Renal cortical epithelial cell (primary cell): Measurements from ENCODE around the gene RBM20. TPM values are rescaled to one million over a fixed set of nuclear protein-coding genes. Genes with fewer than 3 reads are reported as not detected.
"Not testable (repeated sequence)": the region's sequence is repeated elsewhere in the genome, so short reads cannot be mapped to it uniquely, and the experiment has no call there.

ENCODE experiments used
- DNase-seq: peaks from one replicate; pipeline ENCODE4 v3.0.0-alpha.2; 2011; ENCODE audit warnings: low read depth
- total RNA-seq: library from RNA; depleted of rRNA; stranded (reverse); fragments of >200 nt; gene quantifications from 2 replicates; pipeline ENCODE4 v1.2.3, GENCODE V29; 2014

RBM20 gene
- total RNA-seq, 1 donor from 2014 or later, result 0.10 TPM

DNA sequence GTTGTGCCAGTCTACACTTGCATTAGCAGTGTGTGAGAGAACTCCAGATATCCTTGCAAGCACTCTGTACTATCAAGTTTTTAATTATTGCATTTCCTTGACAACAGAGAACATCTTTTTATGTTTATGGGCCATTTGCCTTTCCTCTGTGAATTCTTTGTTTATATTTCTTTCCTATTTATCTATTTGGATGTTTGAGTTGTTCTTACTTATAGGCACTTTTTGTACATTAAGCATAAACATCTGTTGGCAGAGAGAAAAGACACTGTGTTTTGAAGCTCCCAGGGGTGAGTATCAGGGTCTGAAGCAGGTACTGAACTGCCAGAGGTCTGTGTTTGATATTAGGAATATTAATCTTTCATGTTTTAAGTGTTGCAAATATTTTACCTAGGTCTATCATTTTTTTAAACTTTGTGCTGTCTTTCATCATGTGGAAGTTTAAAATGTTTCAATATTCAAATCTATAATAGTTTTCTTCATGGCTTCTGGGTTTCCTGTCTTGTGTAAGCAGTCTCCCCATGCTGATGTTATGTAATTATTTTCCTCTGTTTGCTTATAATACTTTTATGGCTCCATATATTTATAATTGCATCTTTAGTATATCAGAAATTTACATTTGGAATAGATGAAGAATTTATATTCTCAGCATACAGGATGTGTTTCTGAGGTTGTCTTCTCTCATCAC lies 209.9 kb downstream of the RBM20 start:
- no peak for DNase-seq

DNA sequence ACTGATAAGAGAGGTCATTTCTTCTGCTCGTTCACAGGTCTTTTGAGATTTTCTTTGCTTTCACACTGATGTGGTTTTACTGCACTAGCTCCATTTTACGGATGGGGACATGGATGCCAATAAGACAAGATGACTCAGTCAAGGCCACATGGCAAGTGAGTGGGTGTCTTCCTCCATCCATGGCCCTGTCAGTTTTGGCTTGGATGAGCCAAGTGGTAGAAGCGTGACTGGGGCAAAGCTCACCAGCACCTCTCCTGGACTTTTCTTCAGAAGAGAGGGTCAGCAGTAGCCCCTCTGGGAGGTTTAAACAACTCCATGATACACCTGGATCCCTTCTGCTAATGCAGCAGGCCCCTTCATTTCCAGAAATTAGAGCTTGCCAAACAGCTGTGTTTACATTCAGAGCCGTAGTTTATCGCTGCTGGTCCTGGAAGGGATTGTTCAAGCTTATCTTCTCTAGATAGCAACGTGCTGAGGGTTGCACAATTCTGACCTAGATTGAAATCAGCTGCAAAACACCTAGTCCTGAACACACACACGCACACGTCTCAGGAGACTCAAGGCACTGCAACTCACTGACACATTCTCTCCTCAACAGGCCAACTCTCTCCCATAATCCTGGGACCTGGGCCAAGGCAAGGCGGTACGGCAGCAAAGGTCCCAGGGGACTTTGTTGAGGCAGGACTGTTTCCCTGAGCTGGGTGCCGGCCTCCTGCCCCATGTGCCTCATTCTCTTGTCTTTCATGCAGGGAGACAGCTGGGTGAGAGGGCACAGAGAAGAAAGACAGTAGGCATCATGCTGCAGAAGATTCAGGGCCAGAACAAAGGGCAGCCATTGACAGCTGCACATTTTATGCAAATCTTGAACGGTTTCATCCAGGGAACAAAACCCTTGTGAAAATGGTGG lies 213.4 kb downstream of the RBM20 start:
- no peak for DNase-seq

DNA sequence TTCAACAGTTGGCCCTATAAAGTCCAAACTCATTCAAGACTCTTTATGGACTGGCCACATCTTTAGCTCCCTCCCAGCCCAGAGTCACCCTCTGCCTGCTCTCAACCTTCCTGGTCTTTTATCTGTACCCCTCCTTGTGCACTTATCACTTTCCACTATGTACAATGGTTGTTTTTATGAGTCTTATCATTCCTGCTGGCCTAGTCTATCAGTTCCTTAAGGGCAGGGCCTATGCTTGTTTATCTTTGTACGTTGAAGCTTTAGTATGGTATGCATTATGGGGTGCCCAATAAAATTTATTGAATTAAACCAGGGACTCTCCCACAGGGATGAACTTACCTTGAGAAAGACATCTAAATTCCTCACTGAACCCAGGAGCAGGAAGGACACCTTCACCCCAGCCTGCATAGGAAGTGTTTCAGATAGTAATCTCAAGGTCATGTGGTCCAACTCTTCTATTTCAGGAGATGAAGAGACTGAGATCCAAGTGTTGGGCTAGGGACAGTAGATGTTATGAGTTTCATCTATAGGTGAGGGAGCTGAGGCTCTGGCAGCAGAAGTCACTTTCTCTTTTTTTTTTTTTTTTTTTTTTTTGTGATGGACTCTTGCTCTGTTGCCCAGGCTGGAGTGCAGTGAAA lies 214.3 kb downstream of the RBM20 start:
- DNase-seq, result no peak

DNA sequence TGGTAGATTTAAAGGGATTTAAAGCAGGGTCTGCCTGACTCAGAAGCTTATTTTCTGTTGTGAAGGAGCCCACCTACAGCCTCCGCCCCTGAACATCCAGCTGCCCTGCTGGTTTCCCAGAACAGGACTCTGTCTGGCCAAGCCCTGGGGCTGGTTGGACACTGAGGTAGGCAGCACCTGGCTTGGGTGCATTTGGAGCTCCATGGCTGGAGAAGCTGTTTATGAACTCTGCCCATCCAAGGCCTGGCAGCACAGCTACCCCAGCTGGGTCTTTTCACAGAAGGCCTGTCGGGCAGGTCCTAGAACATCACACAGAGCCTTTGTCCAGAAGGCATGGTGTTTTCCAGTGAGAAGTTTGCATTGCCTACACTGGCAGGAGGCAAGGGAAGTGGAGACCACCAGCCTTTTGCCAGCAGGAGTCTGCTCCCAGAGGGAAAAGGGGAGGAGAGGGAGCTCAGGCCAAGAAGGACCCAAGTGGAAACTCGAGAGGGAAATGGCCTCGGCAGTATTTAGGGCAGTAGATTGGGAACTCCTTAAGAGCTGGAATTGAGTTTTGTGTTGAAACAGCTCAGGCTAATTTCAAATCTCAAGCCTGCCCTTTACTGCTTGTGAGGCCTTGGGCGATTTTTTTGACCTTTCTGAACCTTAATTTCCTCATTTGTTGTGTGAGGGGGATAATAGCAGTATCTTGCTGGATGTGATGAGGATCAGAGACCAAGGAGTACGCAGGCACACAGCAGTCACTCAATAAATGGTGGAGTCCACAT lies 215.3 kb downstream of the RBM20 start:
- no peak for DNase-seq

DNA sequence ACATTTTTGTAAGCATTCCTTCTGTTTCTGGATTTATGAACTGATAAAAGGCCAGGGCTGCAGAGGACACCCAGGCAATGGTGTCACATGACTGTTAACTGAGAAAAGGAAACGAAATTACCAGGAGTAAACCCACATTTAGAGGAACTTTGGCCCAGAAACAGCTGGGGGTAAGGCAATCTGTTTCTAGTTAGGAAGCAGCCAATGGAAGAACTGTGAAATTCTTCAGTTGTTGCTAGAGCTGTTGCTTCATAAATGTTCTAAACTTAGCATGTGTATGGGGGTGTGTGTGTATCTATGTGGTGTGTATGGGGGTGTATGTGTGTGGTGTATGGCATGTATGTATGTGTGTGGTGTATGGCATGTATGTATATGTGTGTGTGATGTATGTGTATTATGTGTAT lies 215.8 kb downstream of the RBM20 start:
- DNase-seq, result peak; percentile 59

DNA sequence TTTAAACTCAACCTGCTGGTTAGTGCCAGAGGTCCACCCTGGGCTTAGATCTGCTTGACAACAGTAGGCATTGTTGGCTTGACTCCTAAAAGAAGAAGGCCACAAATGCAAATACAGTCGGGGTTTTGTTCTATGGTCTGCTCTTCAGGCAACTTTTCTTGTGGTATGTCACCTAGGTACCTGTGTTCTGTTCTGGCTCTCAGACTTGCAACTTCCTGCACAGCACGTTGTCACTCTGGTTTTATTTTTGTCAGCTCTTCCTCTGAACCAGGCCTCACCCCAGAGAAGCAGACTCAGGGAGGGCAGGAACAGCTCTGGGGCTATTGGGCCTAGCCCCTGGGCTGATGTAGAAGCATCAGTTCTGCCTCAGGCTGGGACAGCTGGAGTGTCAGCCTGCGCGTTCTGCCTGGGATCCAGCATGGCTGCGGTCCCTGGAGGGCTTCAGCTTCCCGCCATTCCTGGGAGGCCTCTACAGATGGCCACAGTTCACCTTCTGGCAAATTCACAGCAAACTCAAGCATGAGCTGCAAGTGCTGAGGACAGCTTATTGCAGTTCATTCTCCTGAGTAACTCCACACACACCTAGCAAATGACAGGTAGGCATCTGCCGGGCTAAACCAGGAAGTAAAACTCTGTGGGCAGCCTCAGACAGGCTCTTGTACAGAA lies 216.6 kb downstream of the RBM20 start:
- no peak for DNase-seq

DNA sequence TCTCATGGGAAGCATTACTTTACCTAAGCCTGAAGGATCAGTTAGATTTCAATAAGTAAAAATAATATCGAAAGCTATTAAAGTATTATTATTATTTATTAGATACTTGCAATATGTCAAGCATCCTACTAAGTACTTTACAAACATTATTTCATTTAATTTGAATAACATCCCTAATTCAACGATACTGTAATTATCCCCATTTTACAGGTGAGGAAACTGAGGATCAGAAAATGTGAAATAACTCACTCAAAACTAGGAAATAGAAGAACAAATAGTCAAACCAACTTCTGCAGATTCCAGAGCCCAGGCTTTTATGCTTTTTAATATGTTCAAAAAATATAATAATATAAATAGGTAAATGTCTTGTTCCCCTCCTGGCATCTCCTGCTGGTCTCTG lies 217.3 kb downstream of the RBM20 start:
- DNase-seq, result no peak

DNA sequence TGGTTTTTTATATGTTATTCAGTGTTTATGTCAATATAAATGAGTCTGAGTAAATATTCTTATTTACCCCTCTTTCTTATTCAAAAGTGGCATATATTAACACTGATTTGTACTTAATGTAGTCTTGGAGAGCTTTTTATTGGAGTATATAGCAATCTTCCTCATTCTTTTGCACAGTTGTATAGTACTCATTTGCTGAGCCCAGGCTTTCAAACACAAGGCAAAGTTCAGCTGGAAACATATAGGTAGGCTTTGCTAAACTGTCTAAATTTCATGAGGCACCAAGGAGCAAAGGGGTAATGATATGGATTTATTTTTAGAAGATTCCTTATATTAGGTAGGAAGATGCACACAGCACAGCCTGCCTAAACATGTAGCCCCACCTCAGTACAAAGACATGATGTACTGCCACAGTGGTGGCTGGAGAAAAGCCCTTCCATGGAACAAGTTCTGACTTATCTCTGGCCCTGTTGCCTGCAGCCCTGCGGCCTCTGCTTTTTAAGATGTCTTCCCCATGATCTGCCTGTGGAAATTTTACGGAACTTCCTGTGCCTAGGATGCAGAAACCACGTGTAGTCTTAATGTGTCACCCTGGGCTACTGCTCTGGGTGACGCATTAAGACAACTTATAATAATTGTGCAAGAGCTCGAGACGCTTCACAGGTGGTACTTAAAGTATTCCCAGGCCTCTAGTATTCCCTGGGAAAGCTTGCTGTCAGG lies 218.0 kb downstream of the RBM20 start:
- no peak for DNase-seq

DNA sequence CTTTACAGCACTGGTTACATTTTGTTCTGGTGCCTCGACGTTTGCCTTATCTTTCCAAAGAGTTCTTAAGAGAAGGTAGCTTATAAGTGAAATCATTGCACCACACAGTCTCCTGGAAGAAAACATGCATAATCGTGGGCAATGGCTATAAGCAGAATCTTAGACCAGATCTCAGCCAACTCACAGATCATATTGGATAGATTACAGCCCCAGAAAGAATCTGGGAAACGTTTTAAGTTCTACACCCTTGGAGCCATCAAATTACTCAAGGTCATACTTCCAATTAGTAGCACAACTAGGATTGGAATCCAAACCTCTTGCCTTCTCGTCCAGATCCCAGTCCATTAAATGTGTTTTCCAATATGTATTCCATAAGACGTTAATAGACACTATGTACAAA lies 218.8 kb downstream of the RBM20 start:
- no peak for DNase-seq

DNA sequence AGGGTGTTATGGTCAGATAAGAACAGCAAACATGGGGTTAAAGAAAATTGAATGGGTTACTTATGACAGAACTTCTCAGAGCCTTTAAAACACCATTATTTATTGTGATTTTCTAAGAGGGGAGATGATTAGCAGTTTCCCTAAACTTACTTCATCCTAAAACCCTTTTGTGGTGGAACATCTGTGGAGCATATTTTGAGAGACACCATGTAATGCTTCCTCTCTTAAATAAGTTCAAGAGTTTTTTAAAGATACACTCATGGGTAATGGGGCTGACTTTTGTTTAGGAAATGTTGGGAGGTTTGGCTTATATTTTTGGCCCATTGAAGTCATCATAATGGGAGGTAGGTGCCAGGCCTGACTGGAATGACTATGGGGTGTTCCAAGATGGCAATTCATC lies 219.2 kb downstream of the RBM20 start:
- no peak for DNase-seq

DNA sequence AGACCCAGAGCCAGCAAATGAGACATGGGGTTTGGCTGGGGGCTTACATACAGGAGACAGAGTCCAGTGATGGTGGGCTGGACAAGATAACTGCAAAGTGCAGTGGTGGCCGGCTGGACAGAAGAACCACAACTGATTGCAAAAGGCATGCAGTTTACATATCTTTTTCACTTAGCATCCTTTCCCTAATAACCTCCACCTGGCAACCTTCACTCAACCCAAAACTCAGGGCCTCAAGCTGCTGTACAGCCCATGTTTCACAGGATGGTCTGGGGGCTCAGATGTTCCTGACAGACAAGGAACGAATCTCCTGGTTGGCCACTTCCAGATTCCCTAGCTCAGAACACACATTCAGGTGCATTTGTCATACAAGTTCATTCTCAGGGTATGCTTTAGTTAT lies 219.8 kb downstream of the RBM20 start:
- no peak for DNase-seq

DNA sequence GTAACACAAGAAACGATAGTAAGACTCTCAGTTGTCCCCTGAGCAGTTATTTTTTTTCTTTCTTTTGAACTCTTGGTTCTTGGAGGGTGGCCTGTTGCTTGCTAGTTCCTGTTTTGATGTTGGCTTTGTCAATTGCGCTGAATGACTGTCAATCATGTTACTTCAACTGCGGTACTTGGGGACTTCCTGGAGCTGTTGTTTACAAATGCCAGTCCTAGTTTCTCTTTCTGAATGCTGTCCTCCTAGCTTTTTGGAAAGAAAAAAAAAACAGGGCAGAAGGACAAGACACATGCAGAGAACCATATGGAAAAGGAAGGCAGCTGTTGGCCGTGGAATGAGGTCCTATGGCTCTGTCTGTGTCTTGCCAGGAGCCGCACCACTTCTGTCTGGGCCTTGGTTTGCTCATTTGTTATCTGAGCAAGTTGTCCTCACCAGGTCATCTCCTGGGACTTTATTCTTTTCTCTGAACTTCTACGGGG lies 220.6 kb downstream of the RBM20 start:
- no peak for DNase-seq

DNA sequence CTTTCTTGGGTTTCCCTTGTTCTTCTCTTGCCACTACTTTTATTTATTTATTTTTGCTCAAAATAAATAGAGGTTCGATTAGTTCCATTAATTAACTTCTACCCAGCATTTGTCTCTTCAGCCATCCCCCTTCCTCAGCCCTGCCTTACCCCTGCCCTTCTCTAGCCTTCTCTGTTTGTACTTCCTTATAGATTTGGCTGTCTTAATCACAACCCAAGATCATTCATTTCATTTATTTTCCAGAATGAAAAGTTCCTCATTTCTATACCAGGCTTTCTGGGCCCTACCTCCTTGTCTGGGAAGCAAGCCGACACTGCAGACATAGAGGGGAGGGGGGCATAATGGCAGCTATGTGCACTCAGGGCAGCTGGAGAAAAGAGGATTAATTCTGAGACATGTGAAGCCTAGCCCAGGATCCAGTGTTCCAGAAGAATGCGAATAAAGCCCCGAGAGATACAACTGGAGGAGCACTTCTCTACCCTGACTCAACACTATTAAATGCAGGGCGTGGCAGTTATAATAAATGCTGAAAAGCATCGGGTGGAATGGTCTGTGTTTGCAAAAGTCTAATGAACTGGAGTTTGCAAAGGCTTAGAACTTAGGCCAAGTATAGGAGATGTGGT lies 221.2 kb downstream of the RBM20 start:
- peak; percentile 61 for DNase-seq

DNA sequence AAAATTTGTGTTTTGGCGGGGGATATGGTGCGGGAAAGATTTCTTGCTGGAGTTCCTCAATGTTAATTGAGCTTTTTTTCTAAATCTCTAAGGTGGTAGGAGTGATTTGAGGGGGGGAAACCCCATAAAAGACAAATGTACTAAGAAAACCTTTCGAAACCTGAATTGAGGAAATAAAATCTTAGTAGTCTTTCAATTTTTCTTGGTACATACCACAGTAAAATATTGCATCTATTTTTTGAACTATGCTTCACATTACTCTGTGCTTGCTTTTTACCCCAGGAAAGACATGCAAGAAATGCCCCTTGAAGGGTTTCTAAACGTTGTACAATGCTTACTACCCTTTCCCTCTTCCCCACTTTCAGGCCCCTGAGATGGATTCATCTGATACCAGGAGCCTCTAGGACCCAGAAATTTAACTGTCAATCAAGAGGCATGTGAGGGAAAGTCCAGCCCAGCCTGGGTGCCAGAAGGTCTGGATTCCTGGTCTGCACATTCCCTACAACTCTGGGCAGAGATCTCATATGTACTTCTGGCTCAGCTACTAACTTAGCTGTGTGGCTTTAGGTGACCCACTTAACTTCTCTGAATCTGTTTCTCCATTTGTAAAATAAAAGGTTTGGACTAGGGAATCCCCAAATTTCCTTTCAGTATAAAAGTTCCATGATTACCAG lies 221.8 kb downstream of the RBM20 start:
- no peak for DNase-seq

DNA sequence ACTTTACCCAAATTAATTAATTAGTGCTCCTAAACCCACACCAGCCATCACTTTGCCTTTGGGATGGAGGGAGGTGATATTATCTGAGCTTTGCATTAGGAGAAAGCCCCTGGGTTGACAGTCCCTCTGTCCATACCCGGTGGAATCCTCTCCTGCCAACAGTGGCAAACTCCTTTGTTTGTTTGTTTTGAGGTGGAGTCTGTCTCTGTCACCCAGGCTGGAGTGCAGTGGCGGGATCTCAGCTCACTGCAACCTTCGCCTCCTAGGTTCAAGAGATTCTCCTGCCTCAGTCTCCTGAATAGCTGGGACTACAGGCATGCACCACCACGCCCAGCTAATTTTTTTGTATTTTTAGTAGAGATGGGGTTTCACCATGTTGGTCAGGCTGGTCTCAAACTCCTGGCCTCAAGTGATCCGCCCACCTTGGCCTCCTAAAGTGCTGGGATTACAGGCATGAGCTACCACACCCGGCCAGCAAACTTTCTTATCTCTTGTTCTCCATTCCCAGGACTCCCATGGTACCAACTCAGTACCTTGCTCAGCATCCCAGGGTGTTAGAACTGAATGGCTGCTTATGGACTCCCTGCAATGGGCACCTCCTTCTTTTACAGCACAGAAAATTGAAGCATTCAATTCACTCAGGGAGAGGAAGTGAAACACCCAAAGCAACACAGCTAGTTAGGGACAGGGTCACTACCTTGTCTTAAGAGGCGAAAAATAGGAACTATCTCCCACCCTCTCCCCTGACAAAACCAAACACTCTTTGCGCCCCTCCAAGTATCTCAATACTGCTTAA lies 223.1 kb downstream of the RBM20 start:
- DNase-seq, result not testable (repeated sequence)

DNA sequence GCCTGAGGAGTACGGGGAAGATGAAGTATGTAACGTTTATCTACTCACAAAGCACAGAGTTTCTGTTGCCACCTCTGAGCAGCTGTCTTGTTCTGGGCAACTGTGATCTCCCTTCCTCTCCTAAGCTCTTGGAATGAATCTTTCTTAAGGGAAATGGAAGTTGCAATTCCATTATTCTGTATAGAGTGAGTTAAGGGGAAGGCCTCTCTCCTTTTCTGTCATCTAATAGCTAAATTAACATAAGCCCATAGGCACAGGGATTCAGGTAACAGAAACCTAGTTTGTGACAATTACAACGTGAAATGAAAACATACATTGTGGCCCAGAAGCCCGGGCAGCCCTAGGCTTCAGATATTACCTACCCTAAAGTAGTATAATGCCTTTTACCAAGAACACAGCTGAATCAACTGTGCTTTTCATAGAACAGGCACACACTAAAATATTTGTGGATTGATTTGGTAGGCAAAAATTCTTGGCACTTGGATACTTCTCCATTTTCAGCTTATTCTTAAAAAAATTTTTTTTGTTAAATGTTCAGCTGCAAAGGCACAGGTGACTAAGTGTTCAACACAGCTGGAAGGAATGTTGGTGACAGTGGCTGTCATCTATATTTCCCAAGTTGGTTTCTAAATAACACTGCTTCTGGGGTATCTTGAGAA lies 223.8 kb downstream of the RBM20 start:
- no peak for DNase-seq

DNA sequence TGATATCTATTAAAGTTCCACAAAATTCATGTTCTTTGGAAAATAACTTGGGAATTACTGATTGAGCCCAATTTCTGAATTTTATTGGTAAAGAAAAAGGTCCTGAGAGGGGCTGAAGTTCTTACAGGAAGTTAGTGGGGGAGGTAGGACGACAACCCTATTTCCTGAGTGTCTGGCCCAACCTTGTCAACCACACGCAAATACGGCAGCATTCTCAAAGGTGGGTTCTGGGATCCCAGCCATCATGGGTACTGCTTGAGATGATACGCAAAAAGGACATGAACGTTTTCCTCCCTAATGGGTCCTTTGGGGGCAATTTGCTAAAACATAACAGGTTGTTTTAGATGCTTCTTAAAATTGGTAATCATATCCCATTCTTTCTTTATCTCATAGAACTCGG lies 224.8 kb downstream of the RBM20 start:
- no peak for DNase-seq

DNA sequence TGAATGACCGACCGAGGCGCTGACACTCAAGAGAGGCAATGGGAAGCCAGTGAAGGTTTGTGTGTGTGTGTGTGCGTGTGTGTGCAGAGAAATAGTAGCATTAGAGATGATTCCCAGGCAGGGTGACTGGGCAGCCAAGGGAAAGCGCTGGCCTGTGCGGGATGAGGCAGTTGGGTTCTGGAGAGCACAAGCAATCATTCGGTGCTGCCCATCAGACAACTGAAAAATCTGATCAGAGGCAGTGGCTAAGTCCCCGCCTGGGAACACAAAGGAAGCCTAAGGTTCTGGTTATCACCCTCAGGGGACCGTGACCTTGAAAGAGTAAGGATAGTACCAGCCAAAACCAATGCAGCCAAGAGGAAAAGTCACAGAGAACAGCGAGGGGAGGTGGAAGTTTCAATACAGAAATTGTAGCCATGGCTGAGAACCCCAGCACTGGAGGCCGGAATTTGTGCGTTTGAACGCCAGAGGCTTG lies 226.7 kb downstream of the RBM20 start:
- no peak for DNase-seq
